Measurements from ENCODE around the gene TPRX1. TPM values are rescaled to one million over a fixed set of nuclear protein-coding genes. Genes with fewer than 3 reads are reported as not detected.
"Not testable (repeated sequence)": the region's sequence is repeated elsewhere in the genome, so short reads cannot be mapped to it uniquely, and the experiment has no call there.

TPRX1 gene
- total and polyA plus RNA-seq, 4 donors: not detected

GRCh38 chr19:47794526-47794925 is 9.8 kb downstream of the TPRX1 start:
- Histone ChIP-seq H3K27ac (ENCODE audit: low read depth in 1 of 2, low read length in 2 of 2) (no peak overlapping the region), H3K9me3 (ENCODE audit: control insufficient read depth, low read length) (no peaks in the 10 kb centered on the region), H3K27me3 (ENCODE audit: control insufficient read depth in 1 of 2, insufficient read depth in 2 of 2, low read length in 1 of 2) (no peaks in the 10 kb centered on the region), H3K4me1 (ENCODE audit: control insufficient read depth in 1 of 2, insufficient read depth in 2 of 2, low read length in 2 of 2) (no peaks in the 10 kb centered on the region), H3K4me3 (ENCODE audit: low read length in 2 of 2) (no peak overlapping the region), H3K36me3 (ENCODE audit: control insufficient read depth in 1 of 2, insufficient read depth in 2 of 2, low read length in 1 of 2) (no peaks in the 10 kb centered on the region)
- WGBS, 2 donors: 84 to 85% methylated on average over 18 of the region's 18 CpGs
- ATAC-seq (ENCODE audit: low FRiP score) (no peak), DNase-seq (no peak)
- intact Hi-C loops (cut with DNase I): no loop called here

GRCh38 chr19:47792616-47793015 is 11.7 kb downstream of the TPRX1 start:
- no peak for ATAC-seq (ENCODE audit: low FRiP score)
- no peak for DNase-seq
- Histone ChIP-seq H3K27me3 (ENCODE audit: control insufficient read depth in 1 of 2, insufficient read depth in 2 of 2, low read length in 1 of 2) (no peaks in the 10 kb centered on the region), H3K4me1 (ENCODE audit: control insufficient read depth in 1 of 2, insufficient read depth in 2 of 2, low read length in 2 of 2) (no peaks in the 10 kb centered on the region), H3K36me3 (ENCODE audit: control insufficient read depth in 1 of 2, insufficient read depth in 2 of 2, low read length in 1 of 2) (no peaks in the 10 kb centered on the region), H3K27ac (ENCODE audit: low read depth in 1 of 2, low read length in 2 of 2) (no peak overlapping the region), H3K9me3 (ENCODE audit: control insufficient read depth, low read length) (no peaks in the 10 kb centered on the region), H3K4me3 (ENCODE audit: low read length in 2 of 2) (no peak overlapping the region)
- WGBS, 2 donors: 96 to 99% methylated on average over 1 of the region's 1 CpG
- intact Hi-C loops (cut with DNase I): no loop called here

GRCh38 chr19:47790398-47790814 is 13.9 kb downstream of the TPRX1 start:
- H3K9me3 ChIP-seq (ENCODE audit: control insufficient read depth, low read length): no peaks in the 10 kb centered on the region
- peak; percentile 84 for ATAC-seq (ENCODE audit: low FRiP score)
- no peak overlapping the region for H3K4me3 ChIP-seq (ENCODE audit: low read length in 2 of 2)
- H3K36me3 ChIP-seq (ENCODE audit: control insufficient read depth in 1 of 2, insufficient read depth in 2 of 2, low read length in 1 of 2): no peaks in the 10 kb centered on the region
- WGBS, 2 donors: 14 to 18% methylated on average over 10 of the region's 10 CpGs
- H3K4me1 ChIP-seq (ENCODE audit: control insufficient read depth in 1 of 2, insufficient read depth in 2 of 2, low read length in 2 of 2): peaks cover 0 to 3% of the 10 kb centered on the region in 2 donors
- peak; percentile 85 to 97 for DNase-seq
- no peak overlapping the region for H3K27ac ChIP-seq (ENCODE audit: low read depth in 1 of 2, low read length in 2 of 2)
- no peaks in the 10 kb centered on the region for H3K27me3 ChIP-seq (ENCODE audit: control insufficient read depth in 1 of 2, insufficient read depth in 2 of 2, low read length in 1 of 2)
- intact Hi-C loops (cut with DNase I): no loop called here

- H3K36me3 ChIP-seq (ENCODE audit: control insufficient read depth in 1 of 2, insufficient read depth in 2 of 2, low read length in 1 of 2); H3K27me3 ChIP-seq (ENCODE audit: control insufficient read depth in 1 of 2, insufficient read depth in 2 of 2, low read length in 1 of 2); DNase-seq; H3K9me3 ChIP-seq (ENCODE audit: control insufficient read depth, low read length); H3K4me1 ChIP-seq (ENCODE audit: control insufficient read depth in 1 of 2, insufficient read depth in 2 of 2, low read length in 2 of 2); H3K27ac ChIP-seq (ENCODE audit: low read depth in 1 of 2, low read length in 2 of 2); H3K4me3 ChIP-seq (ENCODE audit: low read length in 2 of 2); ATAC-seq (ENCODE audit: low FRiP score): not testable (repeated sequence)
- 92 to 93% methylated on average over 13 of the region's 13 CpGs for WGBS, 2 donors
- intact Hi-C loops (cut with DNase I): loop anchor here (2.0 to 10.0 kb wide), 3 partner anchors 23 to 77 kb away; partner anchors contain the start of gene EHD2 (in 2 of the 2)
These were observed 14.5 kb downstream of the TPRX1 start for GRCh38 chr19:47789811-47790210.

GRCh38 chr19:47787307-47787706 is 17.0 kb downstream of the TPRX1 start:
- not testable (repeated sequence) for H3K4me3 ChIP-seq (ENCODE audit: low read length in 2 of 2); ATAC-seq (ENCODE audit: low FRiP score); H3K36me3 ChIP-seq (ENCODE audit: control insufficient read depth in 1 of 2, insufficient read depth in 2 of 2, low read length in 1 of 2); H3K27ac ChIP-seq (ENCODE audit: low read depth in 1 of 2, low read length in 2 of 2); H3K4me1 ChIP-seq (ENCODE audit: control insufficient read depth in 1 of 2, insufficient read depth in 2 of 2, low read length in 2 of 2); DNase-seq; H3K27me3 ChIP-seq (ENCODE audit: control insufficient read depth in 1 of 2, insufficient read depth in 2 of 2, low read length in 1 of 2); H3K9me3 ChIP-seq (ENCODE audit: control insufficient read depth, low read length)
- intact Hi-C loops (cut with DNase I): loop anchor here in 1 of 2 donors (10.0 kb wide), 1 partner anchor 73 kb away; the partner anchor contains the start of gene EHD2
- 9 to 13% methylated on average over 10 of the region's 10 CpGs for WGBS, 2 donors

GRCh38 chr19:47786566-47786965 is 17.8 kb downstream of the TPRX1 start:
- peaks cover 0 to under 1% of the 10 kb centered on the region in 2 donors for H3K36me3 ChIP-seq (ENCODE audit: control insufficient read depth in 1 of 2, insufficient read depth in 2 of 2, low read length in 1 of 2)
- DNase-seq (no peak), ATAC-seq (ENCODE audit: low FRiP score) (no peak)

GRCh38 chr19:47781590-47782262 is 22.6 kb downstream of the TPRX1 start:
- Histone ChIP-seq H3K4me3 (ENCODE audit: low read length in 2 of 2) (no peak overlapping the region), H3K27me3 (ENCODE audit: control insufficient read depth in 1 of 2, insufficient read depth in 2 of 2, low read length in 1 of 2) (peaks cover 0 to 1% of the 10 kb centered on the region in 2 donors), H3K36me3 (ENCODE audit: control insufficient read depth in 1 of 2, insufficient read depth in 2 of 2, low read length in 1 of 2) (peaks cover 0 to 5% of the 10 kb centered on the region in 2 donors), H3K9me3 (ENCODE audit: control insufficient read depth, low read length) (no peaks in the 10 kb centered on the region), H3K4me1 (ENCODE audit: control insufficient read depth in 1 of 2, insufficient read depth in 2 of 2, low read length in 2 of 2) (peaks cover 0 to 2% of the 10 kb centered on the region in 2 donors), H3K27ac (ENCODE audit: low read depth in 1 of 2, low read length in 2 of 2) (peak overlapping the region in 1 of 2 donors; percentile 46)
- no peak for ATAC-seq (ENCODE audit: low FRiP score)
- intact Hi-C loops (cut with DNase I): loop anchor here in 1 of 2 donors (10.0 kb wide), 1 partner anchor 67 kb away; the partner anchor contains the start of gene EHD2
- DNase-seq: peak in 1 of 2 donors; percentile 69
- WGBS, 2 donors: 29 to 30% methylated on average over 9 of the region's 9 CpGs

More at GRCh38 chr19:47786566-47786965, 17.8 kb downstream of the TPRX1 start:
- peak overlapping the region in 1 of 2 donors; percentile 3 for H3K27ac ChIP-seq (ENCODE audit: low read depth in 1 of 2, low read length in 2 of 2)
- 41 to 47% methylated on average over 7 of the region's 7 CpGs for WGBS, 2 donors
- no peaks in the 10 kb centered on the region for H3K9me3 ChIP-seq (ENCODE audit: control insufficient read depth, low read length)
- no peak overlapping the region for H3K4me3 ChIP-seq (ENCODE audit: low read length in 2 of 2)
- intact Hi-C loops (cut with DNase I): loop anchor here in 1 of 2 donors (10.0 kb wide), 1 partner anchor 72 kb away; the partner anchor contains the start of gene EHD2
- H3K27me3 ChIP-seq (ENCODE audit: control insufficient read depth in 1 of 2, insufficient read depth in 2 of 2, low read length in 1 of 2): no peaks in the 10 kb centered on the region
- H3K4me1 ChIP-seq (ENCODE audit: control insufficient read depth in 1 of 2, insufficient read depth in 2 of 2, low read length in 2 of 2): peaks cover 0 to 5% of the 10 kb centered on the region in 2 donors

GRCh38 chr19:47780215-47780551 is 24.2 kb downstream of the TPRX1 start:
- intact Hi-C loops (cut with DNase I): loop anchor here in 1 of 2 donors (10.0 kb wide), 1 partner anchor 65 kb away; the partner anchor contains the start of gene EHD2
- WGBS, 2 donors: 48 to 57% methylated on average over 9 of the region's 9 CpGs

More at GRCh38 chr19:47780215-47780551, 24.2 kb downstream of the TPRX1 start:
- Histone ChIP-seq H3K9me3 (ENCODE audit: control insufficient read depth, low read length) (no peaks in the 10 kb centered on the region), H3K27ac (ENCODE audit: low read depth in 1 of 2, low read length in 2 of 2) (peak overlapping the region; percentile 31 to 41), H3K4me1 (ENCODE audit: control insufficient read depth in 1 of 2, insufficient read depth in 2 of 2, low read length in 2 of 2) (peaks cover 0 to 2% of the 10 kb centered on the region in 2 donors), H3K36me3 (ENCODE audit: control insufficient read depth in 1 of 2, insufficient read depth in 2 of 2, low read length in 1 of 2) (peaks cover 0 to 5% of the 10 kb centered on the region in 2 donors), H3K27me3 (ENCODE audit: control insufficient read depth in 1 of 2, insufficient read depth in 2 of 2, low read length in 1 of 2) (peaks cover 0 to 1% of the 10 kb centered on the region in 2 donors), H3K4me3 (ENCODE audit: low read length in 2 of 2) (peak overlapping the region; percentile 45 to 95)
- no peak for DNase-seq
- no peak for ATAC-seq (ENCODE audit: low FRiP score)
